ENCODE measurements around the gene NUP98. TPM values are rescaled to one million over a fixed set of nuclear protein-coding genes. Genes with fewer than 3 reads are reported as not detected.

The NUP98 gene
- total and polyA plus RNA-seq, 10 of the 15 experiments (the other 5 are each of a cell fraction or from before 2014, with no cell fraction given), result 21.7 to 108 (median 78.9) TPM

- no peak overlapping the region for H3K9ac ChIP-seq (ENCODE audit: control insufficient read depth, insufficient read depth, low read length)
- no peaks in the 10 kb centered on the region; the same call in none of the 2 replicates for H4K20me1 ChIP-seq (ENCODE audit: control insufficient read depth, insufficient read depth)
- no peak overlapping the region for H3K4me3 ChIP-seq
- CTCF ChIA-PET, result interaction anchor here (1.6 to 3.3 kb wide), 4 partner anchors 10 to 246 kb away, joined by 4 to 35 read pairs (median 17); no protein-coding TSS in a partner anchor
- H3K79me2 ChIP-seq (ENCODE audit: control insufficient read depth, insufficient read depth, low read length), result peaks cover 20% of the 10 kb centered on the region
- H3K36me3 ChIP-seq (ENCODE audit: control insufficient read depth in 2 of 2, insufficient read depth in 2 of 2, low read length in 1 of 2), result peaks cover 22 to 35% of the 10 kb centered on the region in 2 experiments
- H3K27me3 ChIP-seq (replicated peaks in 1 of 2; ENCODE audit: control insufficient read depth in 2 of 2, insufficient read depth in 2 of 2, low read length in 1 of 2), result no peaks in the 10 kb centered on the region
- no TSS peak for BruUV-seq (replicated peaks)
- no peak for FAIRE-seq
- DNase-seq (ENCODE audit: low read depth, low spot score), result no peak
- in situ Hi-C loops (cut with MboI), result loop anchor here (25.0 kb wide), 1 partner anchor 561 kb away; the partner anchor contains the start of gene TRIM21
- peaks cover 10% of the 10 kb centered on the region for H3K4me1 ChIP-seq (ENCODE audit: control insufficient read depth, insufficient read depth, low read length)
- intact Hi-C loops (cut with micrococcal nuclease; ENCODE audit: unreplicated experiment), result no loop called here
- ATAC-seq, result no peak
- H2AFZ ChIP-seq (ENCODE audit: control insufficient read depth, low read depth, low read length), result no peak overlapping the region
- RAD21 ChIA-PET (ENCODE audit: unreplicated experiment), result interaction anchor here (2.4 to 3.0 kb wide), 2 partner anchors 10 to 14 kb away, joined by 21 to 24 read pairs; partner anchors contain the start of gene RHOG
- SMC1A ChIA-PET (ENCODE audit: uncharacterized antibody, unreplicated experiment), result interaction anchor here (1.3 kb wide), 2 partner anchors 11 to 15 kb away, joined by 5 to 6 read pairs; partner anchors contain the start of gene RHOG
- no peak overlapping the region for H3K27ac ChIP-seq (ENCODE audit: control insufficient read depth, insufficient read depth)
- POLR2A ChIA-PET, result interaction anchor here (0.8 to 1.1 kb wide), 3 partner anchors 11 to 31 kb away, joined by 3 read pairs; no protein-coding TSS in a partner anchor
- TF ChIP-seq SRF (IDR thresholded peaks at IDR 0.05; ENCODE audit: low read depth in 2 of 2, low read length in 2 of 2) (no peak), CHD4 (IDR thresholded peaks at IDR 0.05) (no peak), DPF2 (IDR thresholded peaks at IDR 0.05) (no peak), ATF2 (IDR thresholded peaks at IDR 0.05; ENCODE audit: low read length) (no peak), ELK1 (IDR thresholded peaks at IDR 0.05; ENCODE audit: low read depth, low read length) (no peak), NR2C2 (IDR thresholded peaks at IDR 0.05; ENCODE audit: borderline replicate concordance, control insufficient read depth, insufficient read length, low read depth) (no peak), WRNIP1 (IDR thresholded peaks at IDR 0.05; ENCODE audit: borderline replicate concordance, low read depth, low read length) (no peak), SMARCA5 (IDR thresholded peaks at IDR 0.05) (no peak), E2F8 (IDR thresholded peaks at IDR 0.05; ENCODE audit: low read depth, partially characterized antibody) (no peak)
- H3K9me3 ChIP-seq (replicated peaks; ENCODE audit: control insufficient read depth, insufficient read depth, low read length), result no peaks in the 10 kb centered on the region
- 96% methylated on average over 3 of the region's 3 CpGs for WGBS (ENCODE audit: insufficient coverage, insufficient replicate concordance, low lambda C conversion rate, missing lambda C conversion rate)
- no peak overlapping the region for H3K4me2 ChIP-seq (ENCODE audit: control insufficient read depth, insufficient read depth)
Observed at GRCh38 chr11:3826721-3827120, 29.4 kb upstream of the NUP98 start.

All from GM12878 (cell line).